Adipocyte (in vitro differentiated cells): ENCODE results near the gene DUSP6.
A peak's percentile ranks its signal among the peaks of the same experiment; 100 is the strongest.

Experiments
- DNase-seq: peaks from one replicate; pipeline ENCODE4 v3.0.0-alpha.2; 2015; ENCODE audit warnings: low read depth
- H3K27me3 ChIP-seq: replicated peaks from 2 replicates; pipeline ENCODE4 v1.7.0; 2013; ENCODE audit warnings: mild to moderate bottlenecking, low read length, moderate library complexity; ENCODE audit not compliant: control insufficient read depth, insufficient read depth
- H3K36me3 ChIP-seq: 2 replicates; pipeline ENCODE4 v1.7.0; 2013; ENCODE audit warnings: low read length, mild to moderate bottlenecking, moderate library complexity; ENCODE audit not compliant: control insufficient read depth, insufficient read depth, severe bottlenecking
- H3K4me1 ChIP-seq: 2 replicates; pipeline ENCODE4 v1.7.0; 2013; ENCODE audit warnings: mild to moderate bottlenecking, low read length, moderate library complexity; ENCODE audit not compliant: control insufficient read depth, insufficient read depth
- H3K4me3 ChIP-seq: 2 replicates; pipeline ENCODE4 v1.7.0; 2013; ENCODE audit warnings: mild to moderate bottlenecking, low read length, moderate library complexity
- H3K9ac ChIP-seq: 2 replicates; pipeline ENCODE4 v1.7.0; 2013; ENCODE audit warnings: mild to moderate bottlenecking, low read length, moderate library complexity
- H3K9me3 ChIP-seq: 2 replicates; pipeline ENCODE4 v1.7.0; 2013; ENCODE audit warnings: mild to moderate bottlenecking, low read length, moderate library complexity; ENCODE audit not compliant: control insufficient read depth

DUSP6 gene

GRCh38 chr12:89323568-89324218 is 28.6 kb downstream of the DUSP6 start:
- Histone ChIP-seq H3K4me3 (no peak overlapping the region), H3K9ac (no peak overlapping the region), H3K4me1 (peaks cover 32% of the 10 kb centered on the region), H3K27me3 (no peaks in the 10 kb centered on the region), H3K36me3 (no peaks in the 10 kb centered on the region), H3K9me3 (no peaks in the 10 kb centered on the region)
- DNase-seq = no peak

GRCh38 chr12:89320735-89321134 is 31.6 kb downstream of the DUSP6 start:
- Histone ChIP-seq H3K36me3 (no peaks in the 10 kb centered on the region), H3K27me3 (no peaks in the 10 kb centered on the region), H3K4me3 (no peak overlapping the region), H3K4me1 (peaks cover 35% of the 10 kb centered on the region), H3K9ac (no peak overlapping the region), H3K9me3 (no peaks in the 10 kb centered on the region)
- DNase-seq = no peak

DNA sequence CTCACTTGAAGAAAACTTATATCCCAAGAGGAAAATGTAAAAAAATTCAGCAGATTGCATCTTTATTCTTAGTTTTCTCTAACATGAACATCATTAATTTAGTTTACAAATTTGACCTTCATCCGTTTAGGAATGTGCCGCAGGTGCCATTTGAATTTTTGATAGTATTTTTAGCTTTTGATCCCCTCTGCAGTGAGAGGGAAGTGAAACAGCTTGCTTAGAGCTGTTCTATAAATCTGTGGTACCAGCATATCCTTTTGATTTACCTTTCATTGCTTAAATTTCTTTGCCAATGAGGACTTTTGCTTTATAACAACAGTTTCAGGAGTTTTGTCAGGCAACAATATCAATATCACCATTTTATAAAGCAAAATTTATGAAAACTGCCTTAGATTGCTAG is 32.7 kb downstream of the DUSP6 start:
- Histone ChIP-seq H3K36me3 (no peaks in the 10 kb centered on the region), H3K27me3 (no peaks in the 10 kb centered on the region), H3K9me3 (no peaks in the 10 kb centered on the region), H3K9ac (peak overlapping the region; percentile 67), H3K4me1 (peaks cover 35% of the 10 kb centered on the region), H3K4me3 (peak overlapping the region; percentile 20)
- no peak for DNase-seq

GRCh38 chr12:89319122-89319521 is 33.2 kb downstream of the DUSP6 start:
- no peaks in the 10 kb centered on the region for H3K27me3 ChIP-seq
- H3K4me3 ChIP-seq = peak overlapping the region; percentile 27
- H3K4me1 ChIP-seq = peaks cover 35% of the 10 kb centered on the region
- H3K9ac ChIP-seq = peak overlapping the region; percentile 67
- no peaks in the 10 kb centered on the region for H3K36me3 ChIP-seq
- H3K9me3 ChIP-seq = no peaks in the 10 kb centered on the region
- no peak for DNase-seq

DNA sequence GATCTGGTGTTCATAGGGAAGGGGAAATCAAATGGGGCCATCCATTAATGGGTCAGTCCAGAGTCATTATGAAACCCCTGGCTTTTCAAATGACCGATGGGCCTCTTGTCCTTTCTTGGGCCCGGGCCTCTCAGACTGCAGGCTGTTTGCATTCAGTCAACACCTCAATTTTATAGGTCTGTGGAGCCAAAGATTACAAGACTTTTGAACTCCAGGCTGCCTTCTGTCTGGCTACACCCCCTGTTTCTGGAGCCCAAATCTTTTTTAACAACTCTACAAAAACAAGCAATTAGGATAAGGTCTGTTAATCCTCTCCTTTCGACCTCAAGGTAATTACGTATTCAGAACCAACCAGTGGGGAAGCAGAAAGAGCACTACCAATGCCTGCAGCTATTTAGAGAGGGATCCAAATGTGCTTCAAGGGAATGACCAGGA is 35.6 kb downstream of the DUSP6 start:
- H3K27me3 ChIP-seq = no peaks in the 10 kb centered on the region
- H3K9ac ChIP-seq = no peak overlapping the region
- H3K4me3 ChIP-seq = no peak overlapping the region
- H3K4me1 ChIP-seq = peaks cover 35% of the 10 kb centered on the region
- DNase-seq = no peak
- no peaks in the 10 kb centered on the region for H3K36me3 ChIP-seq
- no peaks in the 10 kb centered on the region for H3K9me3 ChIP-seq

- no peaks in the 10 kb centered on the region for H3K9me3 ChIP-seq
- peaks cover 29% of the 10 kb centered on the region for H3K4me1 ChIP-seq
- no peak overlapping the region for H3K4me3 ChIP-seq
- DNase-seq = no peak
- no peak overlapping the region for H3K9ac ChIP-seq
- no peaks in the 10 kb centered on the region for H3K36me3 ChIP-seq
- H3K27me3 ChIP-seq = no peaks in the 10 kb centered on the region
Measured at GRCh38 chr12:89314060-89314761, 38.1 kb downstream of the DUSP6 start.

GRCh38 chr12:89311703-89312293 is 40.5 kb downstream of the DUSP6 start:
- peaks cover 10% of the 10 kb centered on the region for H3K4me1 ChIP-seq
- H3K9ac ChIP-seq = no peak overlapping the region
- no peaks in the 10 kb centered on the region for H3K9me3 ChIP-seq
- no peaks in the 10 kb centered on the region for H3K36me3 ChIP-seq
- DNase-seq = no peak
- no peaks in the 10 kb centered on the region for H3K27me3 ChIP-seq
- no peak overlapping the region for H3K4me3 ChIP-seq

DNA sequence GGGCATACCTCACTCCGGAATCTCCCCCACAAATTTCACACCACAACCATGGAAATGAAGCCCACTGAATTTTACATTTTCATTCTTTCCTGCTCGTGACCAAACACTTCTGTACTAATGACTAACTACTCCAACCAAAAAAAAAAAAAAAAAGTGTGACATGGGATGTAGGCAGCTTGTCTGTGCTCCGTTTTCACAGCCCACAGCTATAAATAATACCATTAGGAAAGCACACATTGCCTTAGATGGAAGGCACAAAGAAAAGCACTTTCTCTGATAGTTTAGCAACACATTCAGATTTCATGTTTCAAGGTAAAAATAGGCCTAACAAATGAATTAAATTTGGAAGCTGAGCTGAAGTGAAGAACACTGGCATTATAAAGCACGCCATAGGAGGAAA is 42.5 kb downstream of the DUSP6 start:
- Histone ChIP-seq H3K9ac (no peak overlapping the region), H3K4me3 (no peak overlapping the region), H3K27me3 (no peaks in the 10 kb centered on the region), H3K9me3 (no peaks in the 10 kb centered on the region), H3K4me1 (peaks cover 3% of the 10 kb centered on the region), H3K36me3 (no peaks in the 10 kb centered on the region)
- no peak for DNase-seq

DNA sequence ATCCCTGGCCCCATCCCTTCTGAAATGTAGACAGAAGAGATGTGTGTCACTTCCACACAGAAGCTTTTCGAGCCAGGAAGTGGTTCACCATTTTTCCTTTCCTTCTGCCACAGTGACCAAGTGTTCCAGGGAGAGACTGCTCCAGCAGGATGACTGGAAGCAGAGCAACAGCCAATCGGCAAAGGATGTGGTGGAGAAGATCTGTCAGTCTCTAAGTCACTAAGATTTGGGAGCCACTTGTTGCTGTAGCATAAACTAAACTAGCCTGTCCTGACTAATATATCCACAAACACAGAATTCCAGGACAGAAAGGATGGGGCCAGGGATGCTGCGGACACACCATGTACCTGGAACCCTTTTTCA is 42.9 kb downstream of the DUSP6 start:
- no peak overlapping the region for H3K9ac ChIP-seq
- no peak overlapping the region for H3K4me3 ChIP-seq
- H3K4me1 ChIP-seq = peaks cover 3% of the 10 kb centered on the region
- H3K27me3 ChIP-seq = no peaks in the 10 kb centered on the region
- DNase-seq = no peak
- H3K9me3 ChIP-seq = no peaks in the 10 kb centered on the region
- no peaks in the 10 kb centered on the region for H3K36me3 ChIP-seq

DNA sequence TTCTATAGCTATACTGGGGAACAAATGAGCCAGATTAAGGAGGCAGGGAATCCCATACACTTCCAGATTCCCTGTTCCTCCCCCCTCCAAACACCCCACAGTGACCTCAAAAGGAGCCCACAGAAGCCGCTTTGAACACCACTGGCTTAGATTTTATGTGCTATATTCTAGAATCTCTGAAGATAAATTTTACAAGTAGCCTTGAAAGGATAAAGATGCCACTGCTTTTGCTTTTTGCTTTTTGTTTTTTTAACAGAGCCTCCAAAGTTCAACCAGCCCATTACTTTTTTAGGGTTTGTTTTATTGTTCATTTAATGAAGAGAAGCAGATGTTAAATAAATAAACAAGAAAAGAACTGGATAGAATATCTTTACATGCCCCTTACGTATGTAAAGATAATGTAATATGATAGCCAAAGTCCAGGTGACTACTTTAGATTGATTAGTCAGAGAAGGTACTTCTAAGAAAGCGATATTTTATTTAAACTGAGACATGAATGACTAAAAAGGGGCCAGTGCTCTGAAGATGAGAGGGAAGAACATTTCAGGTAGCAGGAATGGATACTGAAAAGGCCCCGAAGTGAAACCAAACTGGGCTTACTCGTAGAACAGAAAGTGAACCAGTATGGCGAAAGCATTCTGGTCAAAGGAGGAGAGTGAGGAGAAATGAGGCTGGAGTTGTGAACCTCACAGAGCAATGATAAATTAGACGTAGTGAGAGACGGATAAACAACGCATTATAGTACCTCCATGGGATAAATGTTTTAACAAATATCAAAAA is 44.6 kb downstream of the DUSP6 start:
- H3K9ac ChIP-seq = no peak overlapping the region
- H3K4me3 ChIP-seq = no peak overlapping the region
- H3K9me3 ChIP-seq = no peaks in the 10 kb centered on the region
- H3K36me3 ChIP-seq = no peaks in the 10 kb centered on the region
- H3K4me1 ChIP-seq = peaks cover 3% of the 10 kb centered on the region
- DNase-seq = no peak
- no peaks in the 10 kb centered on the region for H3K27me3 ChIP-seq

GRCh38 chr12:89306827-89307473 is 45.4 kb downstream of the DUSP6 start:
- H3K27me3 ChIP-seq = no peaks in the 10 kb centered on the region
- no peak overlapping the region for H3K9ac ChIP-seq
- H3K9me3 ChIP-seq = no peaks in the 10 kb centered on the region
- no peak overlapping the region for H3K4me3 ChIP-seq
- DNase-seq = no peak
- H3K36me3 ChIP-seq = no peaks in the 10 kb centered on the region
- peaks cover 3% of the 10 kb centered on the region for H3K4me1 ChIP-seq
